Stimulated activated naive B cell treated with anti-CD40 and anti-IgM and Interleukin-4, amounts not matched to agents 10 μg/mL and 1 μg/mL and 100 μg/mL, for 72 hours (primary cell): ENCODE data around the gene LEKR1.

Experiments used
- ATAC-seq, 2 donors: fragments of 150-1000 bp; cut with Tn5 transposase; replicated peaks; 2 replicates each; pipeline ENCODE4 v1.10.0; 2021; ENCODE audit warnings: moderate library complexity in 1 of 2
- DNase-seq: peaks from one replicate; pipeline ENCODE4 v3.0.0; 2021
- H3K27ac Mint-ChIP-seq: one replicate; pipeline ENCODE4 v1.8.0; 2022; ENCODE audit warnings: mild to moderate bottlenecking, mixed read lengths
- H3K27me3 Mint-ChIP-seq, 2 donors: one replicate each; pipeline ENCODE4 v1.8.0; 2022; ENCODE audit warnings: mixed read lengths in 2 of 2
- H3K36me3 Mint-ChIP-seq, 2 donors: one replicate each; pipeline ENCODE4 v1.8.0; 2022; ENCODE audit warnings: mixed read lengths in 2 of 2, mild to moderate bottlenecking in 1 of 2
- H3K4me1 Mint-ChIP-seq, 2 donors: one replicate each; pipeline ENCODE4 v1.8.0; 2022; ENCODE audit warnings: mixed read lengths in 2 of 2, mild to moderate bottlenecking in 1 of 2
- H3K4me3 Mint-ChIP-seq, 2 donors: one replicate each; pipeline ENCODE4 v1.8.0; 2022; ENCODE audit warnings: mild to moderate bottlenecking in 2 of 2, mixed read lengths in 2 of 2, moderate library complexity in 1 of 2
- H3K9me3 Mint-ChIP-seq, 2 donors: one replicate each; pipeline ENCODE4 v1.8.0; 2022; ENCODE audit warnings: mixed read lengths in 2 of 2, mild to moderate bottlenecking in 1 of 2

Gene LEKR1

GRCh38 chr3:156826144-156826895, at the start of gene LEKR1:
Gene LEKR1, plus strand, starts transcription at chr3:156826353. Its CDS starts 2,977 bp downstream, at chr3:156829330.
- peaks cover 0 to 1% of the 10 kb centered on the region in 2 donors for H3K9me3 Mint-ChIP-seq
- DNase-seq (peak; percentile 79), ATAC-seq (peak; percentile 77 to 82)
- peak within 1 kb of the TSS; percentile 98 to 99 for H3K4me3 Mint-ChIP-seq
- H3K27ac Mint-ChIP-seq = peak within 1 kb of the TSS; percentile 100
- peaks cover 19 to 26% of the 10 kb centered on the region in 2 donors for H3K36me3 Mint-ChIP-seq
- peaks cover 19 to 43% of the 10 kb centered on the region in 2 donors for H3K4me1 Mint-ChIP-seq
- H3K27me3 Mint-ChIP-seq = no peaks in the 10 kb centered on the region

GRCh38 chr3:156776871-156777270, 49.3 kb upstream of the LEKR1 start:
- Mint-ChIP-seq H3K9me3 (peaks cover 0 to 2% of the 10 kb centered on the region in 2 donors), H3K27ac (no peak overlapping the region), H3K27me3 (no peaks in the 10 kb centered on the region), H3K4me1 (peaks cover 7 to 9% of the 10 kb centered on the region in 2 donors), H3K4me3 (no peak overlapping the region), H3K36me3 (peaks cover 0 to 1% of the 10 kb centered on the region in 2 donors)
- no peak for ATAC-seq
- no peak for DNase-seq

- no peak for ATAC-seq
- H3K4me3 Mint-ChIP-seq = no peak overlapping the region
- H3K27me3 Mint-ChIP-seq = no peaks in the 10 kb centered on the region
- H3K27ac Mint-ChIP-seq = no peak overlapping the region
- H3K9me3 Mint-ChIP-seq = no peaks in the 10 kb centered on the region
- peaks cover 4 to 6% of the 10 kb centered on the region in 2 donors for H3K36me3 Mint-ChIP-seq
- peaks cover 4 to 6% of the 10 kb centered on the region in 2 donors for H3K4me1 Mint-ChIP-seq
- DNase-seq = no peak
These were observed 44.6 kb upstream of the LEKR1 start for GRCh38 chr3:156781310-156782230.

- H3K4me3 Mint-ChIP-seq = no peak overlapping the region
- no peak for DNase-seq
- H3K4me1 Mint-ChIP-seq = peaks cover 4 to 6% of the 10 kb centered on the region in 2 donors
- peaks cover 6 to 9% of the 10 kb centered on the region in 2 donors for H3K36me3 Mint-ChIP-seq
- no peak overlapping the region for H3K27ac Mint-ChIP-seq
- H3K9me3 Mint-ChIP-seq = no peaks in the 10 kb centered on the region
- no peak for ATAC-seq
- no peaks in the 10 kb centered on the region for H3K27me3 Mint-ChIP-seq
These were observed 43.8 kb upstream of the LEKR1 start for GRCh38 chr3:156782319-156782718.

GRCh38 chr3:156782921-156783320, 43.2 kb upstream of the LEKR1 start:
- H3K9me3 Mint-ChIP-seq = no peaks in the 10 kb centered on the region
- no peak overlapping the region for H3K27ac Mint-ChIP-seq
- peaks cover 6 to 11% of the 10 kb centered on the region in 2 donors for H3K36me3 Mint-ChIP-seq
- H3K27me3 Mint-ChIP-seq = no peaks in the 10 kb centered on the region
- H3K4me3 Mint-ChIP-seq = no peak overlapping the region
- ATAC-seq (no peak), DNase-seq (no peak)
- H3K4me1 Mint-ChIP-seq = peaks cover 4 to 6% of the 10 kb centered on the region in 2 donors

- peaks cover 6 to 15% of the 10 kb centered on the region in 2 donors for H3K36me3 Mint-ChIP-seq
- no peaks in the 10 kb centered on the region for H3K9me3 Mint-ChIP-seq
- ATAC-seq = no peak
- no peak for DNase-seq
- no peak overlapping the region for H3K27ac Mint-ChIP-seq
- no peaks in the 10 kb centered on the region for H3K27me3 Mint-ChIP-seq
- no peak overlapping the region for H3K4me3 Mint-ChIP-seq
- peaks cover 4 to 7% of the 10 kb centered on the region in 2 donors for H3K4me1 Mint-ChIP-seq
These were observed 39.2 kb upstream of the LEKR1 start for GRCh38 chr3:156787001-156787400.

GRCh38 chr3:156787926-156788663, 38.1 kb upstream of the LEKR1 start:
- no peak overlapping the region for H3K4me3 Mint-ChIP-seq
- ATAC-seq = peak; percentile 54 to 71

GRCh38 chr3:156788846-156789245, 37.3 kb upstream of the LEKR1 start:
- Mint-ChIP-seq H3K27me3 (no peaks in the 10 kb centered on the region), H3K27ac (no peak overlapping the region), H3K4me1 (peaks cover 14 to 20% of the 10 kb centered on the region in 2 donors), H3K36me3 (peaks cover 4 to 23% of the 10 kb centered on the region in 2 donors), H3K4me3 (no peak overlapping the region), H3K9me3 (no peaks in the 10 kb centered on the region)
- ATAC-seq = no peak
- no peak for DNase-seq

More at GRCh38 chr3:156787926-156788663, 38.1 kb upstream of the LEKR1 start:
- Mint-ChIP-seq H3K27me3 (no peaks in the 10 kb centered on the region), H3K36me3 (peaks cover 6 to 18% of the 10 kb centered on the region in 2 donors), H3K4me1 (peaks cover 8 to 15% of the 10 kb centered on the region in 2 donors), H3K27ac (no peak overlapping the region), H3K9me3 (no peaks in the 10 kb centered on the region)
- DNase-seq = no peak

GRCh38 chr3:156790156-156790555, 36.0 kb upstream of the LEKR1 start:
- no peak for ATAC-seq
- DNase-seq = no peak
- Mint-ChIP-seq H3K27ac (no peak overlapping the region), H3K27me3 (no peaks in the 10 kb centered on the region), H3K4me1 (peaks cover 14 to 16% of the 10 kb centered on the region in 2 donors), H3K9me3 (no peaks in the 10 kb centered on the region), H3K4me3 (no peak overlapping the region), H3K36me3 (peaks cover under 1 to 21% of the 10 kb centered on the region in 2 donors)

GRCh38 chr3:156792114-156792513, 34.0 kb upstream of the LEKR1 start:
- H3K27ac Mint-ChIP-seq = no peak overlapping the region
- peaks cover 5 to 25% of the 10 kb centered on the region in 2 donors for H3K36me3 Mint-ChIP-seq
- no peak for ATAC-seq
- no peak overlapping the region for H3K4me3 Mint-ChIP-seq
- H3K27me3 Mint-ChIP-seq = no peaks in the 10 kb centered on the region
- DNase-seq = no peak
- peaks cover 18 to 23% of the 10 kb centered on the region in 2 donors for H3K4me1 Mint-ChIP-seq
- no peaks in the 10 kb centered on the region for H3K9me3 Mint-ChIP-seq

GRCh38 chr3:156792536-156792935, 33.6 kb upstream of the LEKR1 start:
- ATAC-seq = no peak
- Mint-ChIP-seq H3K4me1 (peaks cover 18 to 23% of the 10 kb centered on the region in 2 donors), H3K4me3 (no peak overlapping the region), H3K27ac (no peak overlapping the region), H3K36me3 (peaks cover 5 to 25% of the 10 kb centered on the region in 2 donors), H3K9me3 (no peaks in the 10 kb centered on the region), H3K27me3 (no peaks in the 10 kb centered on the region)
- DNase-seq = no peak

GRCh38 chr3:156792945-156793344, 33.2 kb upstream of the LEKR1 start:
- Mint-ChIP-seq H3K4me1 (peaks cover 18 to 23% of the 10 kb centered on the region in 2 donors), H3K27me3 (no peaks in the 10 kb centered on the region), H3K9me3 (no peaks in the 10 kb centered on the region), H3K27ac (no peak overlapping the region), H3K4me3 (no peak overlapping the region), H3K36me3 (peaks cover 5 to 22% of the 10 kb centered on the region in 2 donors)
- ATAC-seq (no peak), DNase-seq (no peak)

- no peaks in the 10 kb centered on the region for H3K9me3 Mint-ChIP-seq
- ATAC-seq (no peak), DNase-seq (no peak)
- peak overlapping the region; percentile 22 for H3K27ac Mint-ChIP-seq
- no peak overlapping the region for H3K4me3 Mint-ChIP-seq
- H3K27me3 Mint-ChIP-seq = no peaks in the 10 kb centered on the region
- peaks cover 15 to 24% of the 10 kb centered on the region in 2 donors for H3K4me1 Mint-ChIP-seq
- H3K36me3 Mint-ChIP-seq = peaks cover 5 to 19% of the 10 kb centered on the region in 2 donors
These were observed 32.8 kb upstream of the LEKR1 start for GRCh38 chr3:156793400-156793799.

GRCh38 chr3:156793851-156794250, 32.3 kb upstream of the LEKR1 start:
- no peaks in the 10 kb centered on the region for H3K9me3 Mint-ChIP-seq
- no peak overlapping the region for H3K27ac Mint-ChIP-seq
- peaks cover 6 to 20% of the 10 kb centered on the region in 2 donors for H3K36me3 Mint-ChIP-seq
- peaks cover 13 to 28% of the 10 kb centered on the region in 2 donors for H3K4me1 Mint-ChIP-seq
- no peak for ATAC-seq
- no peaks in the 10 kb centered on the region for H3K27me3 Mint-ChIP-seq
- H3K4me3 Mint-ChIP-seq = no peak overlapping the region
- DNase-seq = no peak
